NCI-H69 (cell line): Measurements from ENCODE around the gene IL22RA1.

Experiments used
- DNase-seq: peaks from one replicate; lab custom pipeline; 2025; lab: John Stamatoyannopoulos, UW

The IL22RA1 gene, protein sequence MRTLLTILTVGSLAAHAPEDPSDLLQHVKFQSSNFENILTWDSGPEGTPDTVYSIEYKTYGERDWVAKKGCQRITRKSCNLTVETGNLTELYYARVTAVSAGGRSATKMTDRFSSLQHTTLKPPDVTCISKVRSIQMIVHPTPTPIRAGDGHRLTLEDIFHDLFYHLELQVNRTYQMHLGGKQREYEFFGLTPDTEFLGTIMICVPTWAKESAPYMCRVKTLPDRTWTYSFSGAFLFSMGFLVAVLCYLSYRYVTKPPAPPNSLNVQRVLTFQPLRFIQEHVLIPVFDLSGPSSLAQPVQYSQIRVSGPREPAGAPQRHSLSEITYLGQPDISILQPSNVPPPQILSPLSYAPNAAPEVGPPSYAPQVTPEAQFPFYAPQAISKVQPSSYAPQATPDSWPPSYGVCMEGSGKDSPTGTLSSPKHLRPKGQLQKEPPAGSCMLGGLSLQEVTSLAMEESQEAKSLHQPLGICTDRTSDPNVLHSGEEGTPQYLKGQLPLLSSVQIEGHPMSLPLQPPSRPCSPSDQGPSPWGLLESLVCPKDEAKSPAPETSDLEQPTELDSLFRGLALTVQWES

DNA sequence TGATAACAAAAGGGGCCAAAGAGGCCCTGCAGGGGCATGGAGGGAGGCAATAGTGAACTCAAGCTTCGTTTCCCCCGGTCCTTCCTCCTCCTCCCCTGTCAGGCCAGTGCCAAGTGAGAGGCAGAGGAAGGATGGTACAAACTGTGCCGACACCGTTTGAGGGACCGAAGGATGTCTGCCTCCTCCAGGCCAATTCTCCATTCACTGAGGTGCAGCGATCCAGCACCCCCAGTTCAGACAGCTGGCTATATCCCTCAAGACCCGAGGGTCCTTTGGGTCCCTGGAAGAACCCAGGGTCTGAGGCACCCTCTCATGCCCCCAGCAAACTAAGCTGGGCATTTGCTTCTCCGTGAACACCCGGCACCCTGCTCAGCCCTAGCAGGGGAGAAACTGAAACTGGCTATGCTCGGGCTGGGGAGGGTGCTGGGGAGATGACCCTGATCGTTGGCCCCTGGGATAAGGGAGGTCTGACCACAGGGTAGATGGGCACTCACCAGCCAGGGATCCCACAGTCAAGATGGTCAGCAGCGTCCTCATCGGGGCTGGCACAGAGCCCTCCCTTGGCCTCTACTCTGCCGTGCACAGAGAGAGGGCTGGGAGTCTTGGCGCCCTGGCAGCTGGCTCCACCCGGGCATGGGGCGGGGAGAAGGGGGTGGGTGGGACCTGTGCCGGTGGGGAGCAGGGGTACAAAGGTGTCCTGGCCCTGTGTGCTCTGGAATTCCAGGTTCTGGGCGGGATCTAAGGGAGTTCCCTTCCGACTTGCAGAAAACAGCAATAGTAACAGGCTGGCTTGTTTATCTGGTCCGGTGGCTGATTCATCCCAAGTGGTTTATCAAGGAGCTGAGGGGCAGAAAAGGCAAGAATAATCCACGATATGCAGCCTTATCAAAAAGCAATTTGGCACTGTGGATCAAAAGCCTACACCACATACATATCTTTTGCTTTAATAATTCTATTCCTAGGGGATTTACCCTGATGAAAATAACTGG is at the start of gene IL22RA1:
TSS of gene IL22RA1 (minus strand) at position 595 of the 989 bp plus-strand sequence. CDS start at position 537, 58 bp downstream.
- DNase-seq = peak; percentile 6

DNA sequence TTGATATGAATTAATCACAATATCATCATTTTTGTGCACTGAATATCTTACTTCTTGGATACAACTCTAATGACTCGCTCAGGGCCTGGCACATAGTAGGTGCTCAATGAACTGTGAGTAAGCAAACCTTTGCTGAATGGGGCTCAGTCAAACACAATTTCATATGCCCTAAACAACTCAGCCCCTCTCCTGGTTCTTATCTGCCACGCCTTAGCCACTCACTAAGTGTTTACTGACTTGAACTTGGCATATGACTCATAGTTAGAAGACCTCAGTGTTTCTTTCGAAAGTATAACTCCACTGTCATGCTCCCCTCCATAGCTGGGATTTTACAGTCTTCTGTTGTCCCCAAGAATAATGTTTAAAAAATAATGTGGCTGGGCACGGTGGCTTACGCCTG is 48.9 kb upstream of the IL22RA1 start:
- no peak for DNase-seq

DNA sequence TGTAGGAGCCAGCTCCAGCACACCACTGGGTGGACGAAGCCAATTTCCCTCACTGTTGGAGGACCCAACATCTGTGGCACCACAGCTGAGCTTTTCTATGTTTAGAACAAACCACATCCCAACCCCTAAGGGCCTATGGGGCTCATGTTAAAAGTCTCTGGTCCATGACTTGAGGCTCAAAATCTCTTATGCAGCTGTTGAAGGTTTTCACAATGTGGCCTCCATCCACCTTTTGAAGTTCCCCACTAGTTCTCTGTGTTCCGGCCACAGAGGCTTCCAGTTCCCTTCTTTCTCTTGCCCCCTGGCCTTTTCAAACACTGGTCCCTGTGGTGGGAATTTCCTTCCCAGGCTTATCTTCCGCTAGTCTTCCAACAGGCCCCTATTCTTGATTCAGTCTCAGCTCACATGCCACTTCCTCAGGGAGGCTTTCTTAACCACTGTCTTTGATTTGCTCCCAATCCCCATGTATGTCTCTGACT is 48.1 kb upstream of the IL22RA1 start:
- DNase-seq = no peak

DNA sequence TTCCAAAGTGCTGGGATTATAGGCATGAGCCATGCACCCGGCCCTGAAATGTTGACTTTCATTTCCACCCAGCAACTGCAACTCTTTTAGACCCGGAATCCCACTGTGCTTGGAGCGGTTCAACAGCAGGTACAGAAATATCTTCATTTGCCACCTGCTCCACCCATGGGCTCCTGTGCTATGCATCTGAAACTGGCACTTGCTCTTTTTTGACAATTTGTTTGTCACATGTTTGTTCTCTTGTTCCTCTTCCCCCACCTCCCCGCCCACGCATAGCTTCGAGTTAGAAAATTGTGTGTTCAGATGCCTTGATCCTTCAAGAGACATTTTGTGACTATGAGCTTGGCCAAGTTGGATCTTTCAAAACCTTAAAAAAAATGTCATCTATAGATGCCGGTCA is 46.6 kb upstream of the IL22RA1 start:
- DNase-seq = no peak

DNA sequence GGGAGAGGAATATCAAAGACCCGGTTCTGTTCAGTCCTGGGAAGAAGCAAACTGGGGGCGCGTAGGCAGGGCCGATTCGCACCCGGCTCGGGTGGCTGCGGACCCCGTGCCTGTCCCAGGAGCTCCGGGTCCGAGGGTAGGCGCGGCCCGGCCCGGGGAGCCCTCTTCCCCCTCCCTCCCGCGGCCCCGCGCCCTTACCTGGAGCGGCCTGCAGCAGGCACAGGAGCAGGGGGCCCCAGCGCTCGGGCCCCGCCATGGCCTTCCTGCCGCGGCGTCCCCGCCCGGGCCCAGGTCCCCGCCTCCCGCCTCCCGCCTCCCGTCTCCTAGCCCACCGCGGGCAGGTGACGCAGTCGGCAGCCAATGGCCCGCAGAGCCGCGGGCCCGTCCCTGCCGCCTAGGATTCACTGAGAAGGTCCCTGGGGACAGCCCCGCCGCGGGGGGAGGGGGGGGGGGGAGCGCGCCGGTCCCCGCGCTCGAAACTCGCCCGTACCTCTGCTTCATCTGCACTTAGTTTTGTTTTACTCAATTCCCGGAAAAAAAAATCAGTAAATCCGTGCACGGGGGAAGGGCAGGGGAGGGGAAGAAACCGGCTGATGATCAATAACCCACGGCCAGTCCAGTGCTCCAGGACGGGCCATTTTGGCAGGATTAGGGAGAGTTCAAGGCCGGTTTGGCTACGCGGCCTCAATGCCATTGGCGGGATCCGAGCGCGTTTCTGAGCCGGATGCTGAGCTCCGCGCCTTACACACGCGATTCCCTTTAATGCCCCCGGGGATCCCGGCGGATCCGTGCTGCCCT is 44.3 kb upstream of the IL22RA1 start, which contains the start of gene IFNLR1:
TSS of gene IFNLR1 (minus strand) at position 297 of the 798 bp plus-strand sequence. CDS start at position 256, 41 bp downstream.
- DNase-seq = peak; percentile 91

DNA sequence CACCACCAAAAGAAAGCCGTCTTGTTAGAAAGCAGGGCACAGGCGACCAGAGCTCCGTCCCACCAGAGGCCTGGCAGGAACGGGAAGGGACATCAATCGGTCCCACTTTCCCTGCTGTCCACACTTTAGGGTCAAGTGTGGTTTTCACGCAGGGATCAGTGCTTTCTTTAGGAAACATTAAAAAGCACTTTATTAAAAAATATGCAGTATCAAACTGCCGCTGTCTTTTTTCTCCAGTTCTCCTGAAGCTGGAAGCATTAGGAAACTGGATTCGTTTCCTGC is 43.7 kb upstream of the IL22RA1 start:
- DNase-seq = no peak

DNA sequence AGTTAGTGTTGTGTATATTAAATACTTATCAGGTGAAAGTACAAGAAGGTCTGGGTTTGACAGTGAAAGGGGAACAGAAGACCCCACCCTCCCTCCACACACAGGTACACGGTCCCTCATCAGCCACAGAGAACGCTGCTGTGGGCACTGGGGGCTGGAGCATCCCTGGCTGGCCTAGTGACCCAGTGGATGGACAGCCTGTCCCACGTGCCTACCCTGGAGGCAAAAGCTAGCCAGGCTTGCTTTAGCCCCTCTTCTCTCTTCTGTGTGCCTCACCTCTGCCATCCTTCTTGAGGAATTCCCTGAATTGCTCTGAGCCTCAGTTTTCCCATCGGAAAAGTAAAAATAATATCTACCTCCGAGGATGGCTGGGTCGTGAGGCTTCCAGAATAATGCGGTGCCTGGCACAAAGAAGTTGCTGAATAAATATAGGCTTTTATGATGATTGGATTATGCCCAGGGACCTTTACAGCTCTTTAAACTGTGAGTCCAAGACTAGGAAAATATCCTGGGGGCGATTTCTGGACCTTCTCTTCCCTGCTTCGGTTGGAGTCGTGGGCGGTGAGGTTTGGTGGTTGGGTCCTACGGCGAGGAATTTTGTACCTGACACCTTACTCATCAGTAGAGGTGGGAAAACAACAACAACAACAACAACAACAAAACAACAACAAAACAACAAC is 43.2 kb upstream of the IL22RA1 start:
- peak; percentile 33 for DNase-seq

DNA sequence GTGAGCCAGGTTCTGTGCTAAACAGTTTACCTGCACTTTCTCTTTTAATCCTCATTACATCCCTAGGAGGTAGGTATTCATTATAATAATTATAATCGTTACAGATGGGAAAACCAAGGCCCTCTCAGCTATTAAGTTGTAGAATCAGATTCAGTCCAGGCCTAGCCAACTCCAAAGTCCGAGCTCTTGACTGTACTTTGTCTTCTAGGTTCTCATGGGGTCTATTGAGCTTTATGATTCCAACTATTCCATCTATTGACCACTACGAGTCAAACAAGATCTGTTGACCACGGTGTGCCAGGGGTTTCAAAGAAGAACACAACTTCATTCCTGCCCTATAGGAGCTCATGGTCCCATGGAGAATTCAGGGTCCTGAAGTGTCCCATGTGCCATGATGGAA is 42.1 kb upstream of the IL22RA1 start:
- no peak for DNase-seq

DNA sequence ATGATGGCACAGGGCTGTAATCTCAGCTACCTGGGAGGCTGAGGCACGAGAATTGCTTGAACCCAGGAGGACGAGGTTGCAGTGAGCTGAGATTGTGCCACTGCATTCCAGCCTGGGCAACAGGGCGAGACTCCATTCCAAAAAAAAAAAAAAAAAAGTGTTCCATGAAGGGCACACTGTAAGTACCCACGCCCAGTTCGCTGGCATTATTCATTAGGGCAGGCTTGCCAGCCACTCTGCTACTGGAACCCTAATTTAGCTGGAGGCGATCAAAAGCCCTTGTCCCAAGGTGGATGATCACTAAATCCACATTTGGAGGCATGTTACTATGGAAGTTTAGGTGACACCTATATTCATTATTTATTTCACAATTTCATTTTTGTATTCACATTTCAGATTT is 39.1 kb upstream of the IL22RA1 start:
- no peak for DNase-seq

DNA sequence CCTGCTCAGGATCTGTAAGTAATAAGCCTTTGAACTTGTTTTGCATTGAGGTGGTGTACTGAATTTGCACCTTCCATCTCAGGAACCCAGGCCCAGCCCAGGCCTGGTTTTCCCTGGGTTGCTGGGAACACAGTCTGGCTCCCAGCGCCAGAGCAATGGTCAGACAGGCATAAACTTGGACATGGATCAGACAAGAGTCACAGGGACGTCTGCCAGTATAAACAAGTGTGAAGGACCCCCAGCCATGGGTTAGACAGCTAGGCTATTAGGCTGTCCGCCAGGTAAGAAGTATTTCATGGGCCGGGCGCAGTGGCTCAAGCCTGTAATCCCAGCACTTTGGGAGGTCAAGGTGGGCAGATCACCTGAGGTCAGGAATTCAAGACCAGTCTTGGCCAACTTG is 38.7 kb upstream of the IL22RA1 start:
- DNase-seq = no peak

DNA sequence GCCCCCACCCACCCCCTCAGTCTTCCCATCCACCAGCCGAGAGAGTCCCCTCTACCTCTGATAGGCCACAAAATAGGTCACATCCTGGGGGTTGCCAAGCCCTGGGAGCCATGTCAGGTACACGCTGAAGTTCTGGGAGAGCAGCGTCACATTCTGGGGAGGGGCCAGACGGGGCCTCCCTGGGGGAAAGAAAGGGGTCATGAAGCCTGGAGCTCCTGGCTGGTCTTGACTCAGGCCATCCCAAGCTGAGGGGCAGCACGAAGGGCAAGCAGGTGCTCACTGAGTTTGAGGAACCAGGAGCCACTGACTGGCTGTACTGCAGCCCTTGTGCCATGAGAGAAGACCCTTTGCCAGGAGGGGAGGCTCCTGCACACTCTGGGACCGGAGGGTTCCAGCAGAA is 37.7 kb upstream of the IL22RA1 start:
- DNase-seq = no peak

DNA sequence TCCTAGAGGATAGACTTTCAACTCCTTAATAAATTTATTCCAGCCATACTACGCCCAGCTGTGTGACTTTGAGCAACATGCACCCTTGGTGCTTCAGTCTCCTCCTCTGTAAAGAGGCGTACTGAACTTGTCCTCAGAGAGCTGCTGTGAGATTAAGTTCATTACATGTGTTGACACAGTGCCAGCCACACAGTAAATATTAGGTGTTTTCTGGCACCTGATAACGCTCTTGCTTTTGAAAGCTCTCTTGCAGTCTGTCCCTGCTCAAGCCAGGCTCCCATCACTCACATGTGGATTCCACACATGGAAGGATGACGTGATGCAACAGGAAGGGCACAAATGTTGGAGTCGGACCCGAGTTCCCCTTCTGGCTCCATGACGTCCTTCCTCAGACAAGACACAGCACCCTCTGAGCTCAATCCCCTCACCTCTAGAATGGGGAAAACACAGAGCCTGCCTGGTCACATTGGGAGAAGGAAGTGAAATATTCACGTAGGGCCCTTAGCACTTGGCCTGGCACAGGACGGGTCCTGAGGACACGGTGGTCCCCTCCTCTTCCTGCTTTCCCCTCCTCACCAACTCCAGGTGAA is 36.4 kb upstream of the IL22RA1 start:
- no peak for DNase-seq

DNA sequence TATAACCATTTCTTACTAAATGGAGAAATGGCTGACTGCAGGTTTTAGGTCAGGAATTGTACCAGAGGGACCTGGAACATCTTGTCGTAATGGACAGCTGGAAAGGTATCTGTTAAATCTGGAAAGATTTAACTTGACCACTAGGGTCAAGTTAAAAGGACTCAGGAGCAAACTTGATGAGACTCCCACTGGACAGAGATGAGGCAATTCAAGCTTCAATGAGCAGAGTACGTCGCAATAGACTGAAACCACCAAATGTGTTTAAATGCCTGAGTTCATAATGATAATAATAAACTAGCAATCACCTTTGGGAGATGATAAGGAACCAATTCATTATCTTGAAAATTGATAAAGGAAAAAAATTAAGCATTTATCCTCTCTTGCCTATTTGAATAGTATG is 35.5 kb upstream of the IL22RA1 start:
- no peak for DNase-seq

DNA sequence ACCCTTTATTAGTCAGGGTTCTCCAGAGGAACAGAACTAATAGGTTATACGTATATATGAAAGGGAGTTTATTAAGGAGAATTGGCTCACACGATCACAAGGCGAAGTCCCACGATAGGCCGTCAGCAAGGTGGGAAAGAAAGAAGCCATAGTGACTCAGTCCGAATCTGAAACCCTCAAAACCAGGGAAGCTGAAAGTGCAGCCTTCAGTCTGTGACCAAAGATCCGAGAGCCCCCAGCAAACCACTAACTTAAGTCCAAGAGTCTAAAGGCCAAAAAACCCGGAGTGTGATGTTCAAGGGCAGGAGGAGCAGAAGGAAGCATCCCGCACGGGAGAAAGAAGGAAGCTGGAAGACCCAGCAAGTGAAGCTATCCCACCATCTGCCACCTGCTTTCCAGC is 34.2 kb upstream of the IL22RA1 start:
- DNase-seq = no peak

DNA sequence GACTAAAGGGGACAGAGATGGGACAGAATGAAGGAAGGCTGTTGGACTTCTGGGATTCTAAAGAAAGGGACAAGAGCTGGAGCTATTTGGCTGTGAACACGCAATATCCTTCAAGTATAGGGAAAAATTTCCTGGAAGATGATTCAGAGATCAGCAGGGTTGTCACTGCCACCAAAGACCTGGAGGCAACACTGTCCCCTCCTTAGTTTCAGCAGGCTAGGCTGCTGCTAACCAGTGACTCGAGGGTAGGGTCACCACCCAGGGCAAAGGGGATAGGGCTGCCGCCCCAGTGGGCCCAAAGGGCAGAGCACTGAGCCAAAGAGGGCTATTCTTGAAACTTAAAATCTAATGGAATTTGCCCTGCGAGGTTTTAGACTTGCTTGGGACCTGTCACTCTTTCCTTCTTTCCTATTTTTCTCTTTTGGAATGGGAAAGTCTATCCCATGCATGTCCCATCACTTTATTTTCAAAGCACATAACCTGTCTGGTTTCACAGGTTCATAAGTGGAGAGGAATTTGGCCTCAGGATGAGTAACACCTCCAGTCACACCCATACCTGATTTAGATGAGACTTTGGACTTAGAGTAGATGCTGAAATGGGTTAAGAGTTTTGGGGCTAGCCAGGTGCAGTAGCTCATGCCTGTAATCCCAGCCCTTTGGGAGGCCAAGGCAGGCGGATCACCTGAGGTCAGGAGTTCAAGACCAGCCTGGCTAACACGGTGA is 32.3 kb upstream of the IL22RA1 start:
- DNase-seq = no peak

DNA sequence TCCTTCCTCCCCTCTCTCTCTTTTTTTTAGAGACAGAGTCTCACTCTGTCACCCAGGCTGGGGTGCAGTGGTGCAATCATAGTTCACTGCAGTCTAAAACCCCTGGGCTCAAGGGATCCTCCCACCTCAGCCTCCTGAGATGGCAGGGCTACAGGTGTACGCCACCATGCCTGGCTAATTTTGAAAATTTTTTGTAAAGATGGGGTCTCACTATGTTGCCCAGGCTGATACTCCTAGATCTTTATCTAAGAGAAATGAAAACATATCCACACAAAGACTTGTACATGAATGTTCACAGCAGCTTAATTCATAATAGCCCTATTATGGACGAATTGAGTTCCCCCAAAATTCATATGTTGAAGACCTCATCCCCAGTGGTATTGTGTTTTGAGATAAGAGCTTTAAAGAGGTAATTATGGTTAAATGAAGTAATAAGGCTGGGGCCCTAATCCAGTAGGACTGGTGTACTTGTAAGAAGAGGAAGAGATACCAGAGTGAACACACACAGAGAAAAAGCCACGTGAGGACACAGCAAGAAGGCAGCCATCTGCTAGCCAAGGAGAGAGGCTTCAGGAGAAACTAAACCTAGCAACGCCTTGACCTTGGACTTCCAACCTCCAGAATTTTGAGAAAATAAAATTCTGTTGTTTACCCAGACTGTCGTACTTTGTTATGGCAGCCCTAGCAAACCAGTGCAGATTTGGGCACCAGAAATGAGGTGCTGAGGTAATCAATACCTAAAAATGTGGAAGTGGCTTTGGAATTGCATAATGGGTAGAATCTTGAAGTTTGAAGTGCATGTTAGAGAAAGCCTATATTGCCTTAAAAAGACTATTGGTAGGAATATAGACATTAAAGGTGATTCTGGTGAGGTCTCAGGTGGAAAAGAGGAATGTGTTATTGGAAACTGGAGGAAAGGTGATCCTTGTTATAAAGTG is 31.0 kb upstream of the IL22RA1 start:
- no peak for DNase-seq

DNA sequence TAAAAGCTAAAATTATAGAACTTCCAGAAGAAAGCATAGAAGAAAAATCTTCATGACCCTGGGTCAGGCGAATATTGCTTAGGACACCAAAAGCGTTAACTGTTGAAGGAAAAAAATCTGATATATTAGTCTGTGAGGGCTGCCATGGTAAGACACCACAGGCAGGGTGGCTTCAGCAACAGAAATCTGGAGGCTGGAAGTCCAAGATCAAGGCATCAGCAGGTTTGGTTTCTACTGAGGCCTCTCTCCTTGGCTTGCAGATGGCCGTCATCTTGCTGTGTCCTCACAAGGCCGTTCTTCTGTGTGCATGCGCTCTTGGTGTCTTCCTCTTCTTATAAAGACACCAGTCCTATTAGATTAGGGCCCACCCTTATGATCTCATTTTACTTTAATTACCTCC is 29.7 kb upstream of the IL22RA1 start:
- DNase-seq = no peak

DNA sequence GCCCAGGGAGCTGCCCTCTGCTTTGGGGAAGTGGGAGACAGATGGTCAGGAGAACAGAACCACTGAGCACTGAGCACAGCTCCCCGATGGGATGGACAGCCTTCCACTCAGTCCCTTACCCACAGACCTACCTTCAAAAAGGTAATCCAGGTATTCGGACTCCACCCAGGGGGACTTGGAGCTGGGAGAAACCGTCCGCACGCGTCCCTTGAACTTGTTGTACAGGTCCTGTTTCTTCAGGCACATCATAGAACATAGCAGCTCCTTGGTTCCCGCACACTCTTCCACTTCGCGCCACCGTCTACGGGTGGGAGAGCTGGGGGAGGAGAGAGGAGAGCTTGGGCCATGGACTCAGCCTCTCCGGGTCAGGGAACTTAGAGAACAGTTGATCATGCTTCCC is 26.3 kb upstream of the IL22RA1 start:
- DNase-seq = no peak

DNA sequence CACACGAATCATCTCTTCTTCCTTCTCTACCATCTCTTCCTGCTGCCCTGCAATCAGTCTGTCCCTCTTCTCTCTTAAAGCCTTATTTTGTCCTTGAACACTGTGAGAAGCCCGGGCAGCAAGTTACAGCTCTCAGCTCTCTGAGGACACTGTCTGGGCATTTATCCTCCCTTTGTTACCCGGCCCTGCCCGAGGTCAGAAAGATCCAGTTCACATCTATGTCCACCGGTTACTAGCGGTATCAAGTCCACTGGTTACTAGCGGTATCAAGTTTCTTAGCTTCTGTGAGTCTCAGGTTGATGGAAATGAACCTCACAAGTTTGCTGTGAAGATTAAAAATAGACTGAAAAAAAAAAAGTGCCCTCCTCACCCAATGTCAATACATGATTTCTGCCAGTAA is 25.3 kb upstream of the IL22RA1 start:
- DNase-seq = no peak
